ACC112 (cell line): ENCODE measurements around the gene GNB1.
A peak's percentile ranks its signal among the peaks of the same experiment; 100 is the strongest.

ENCODE experiments used
- H2AFZ ChIP-seq: fragments of 200-600 bp; sonication (generic); one replicate; pipeline ENCODE4 v1.6.0; 2017; ENCODE audit warnings: antibody characterized with exemption, low read length; ENCODE audit not compliant: unreplicated experiment
- H3K27ac ChIP-seq: fragments of 200-600 bp; sonication (generic); 2 replicates; pipeline ENCODE4 v1.5.1; 2014; ENCODE audit warnings: low read depth, mild to moderate bottlenecking, antibody characterized with exemption, low read length, moderate library complexity
- H3K27me3 ChIP-seq: fragments of 200-600 bp; sonication (generic); 2 replicates; pipeline ENCODE4 v1.6.1; 2014; ENCODE audit warnings: mild to moderate bottlenecking, antibody characterized with exemption, low read length, moderate library complexity, mixed read lengths; ENCODE audit not compliant: insufficient read depth
- H3K36me3 ChIP-seq: fragments of 200-600 bp; sonication (generic); 2 replicates; pipeline ENCODE4 v1.6.1; 2016; ENCODE audit warnings: mild to moderate bottlenecking, antibody characterized with exemption, low read length, moderate library complexity, mixed read lengths; ENCODE audit not compliant: insufficient read depth
- H3K4me1 ChIP-seq: fragments of 200-600 bp; sonication (generic); one replicate; pipeline ENCODE4 v1.6.1; 2016; ENCODE audit warnings: low read length, mixed read lengths; ENCODE audit not compliant: insufficient read depth, unreplicated experiment, control insufficient read depth
- H3K4me3 ChIP-seq: fragments of 200-600 bp; sonication (generic); 2 replicates; pipeline ENCODE4 v1.5.1; 2014; ENCODE audit warnings: mild to moderate bottlenecking, low read depth, low read length
- H3K79me2 ChIP-seq: fragments of 200-600 bp; sonication (generic); one replicate; pipeline ENCODE4 v1.6.0; 2016; ENCODE audit warnings: low read length; ENCODE audit not compliant: control insufficient read depth, unreplicated experiment, insufficient read depth

The GNB1 gene

GRCh38 chr1:1906185-1907097 is 15.6 kb upstream of the GNB1 start:
- H3K4me1 ChIP-seq = peaks cover 11% of the 10 kb centered on the region
- peak overlapping the region; percentile 32; the same call in 1 of the 2 replicates for H3K27ac ChIP-seq
- no peaks in the 10 kb centered on the region for H3K79me2 ChIP-seq
- no peaks in the 10 kb centered on the region for H3K27me3 ChIP-seq
- no peaks in the 10 kb centered on the region for H3K36me3 ChIP-seq
- no peak overlapping the region for H3K4me3 ChIP-seq
- H2AFZ ChIP-seq = no peak overlapping the region

GRCh38 chr1:1903224-1903623 is 12.3 kb upstream of the GNB1 start:
- H3K27ac ChIP-seq = no peak overlapping the region
- H2AFZ ChIP-seq = no peak overlapping the region
- H3K27me3 ChIP-seq = no peaks in the 10 kb centered on the region
- H3K4me1 ChIP-seq = peaks cover 11% of the 10 kb centered on the region
- H3K4me3 ChIP-seq = no peak overlapping the region
- H3K79me2 ChIP-seq = no peaks in the 10 kb centered on the region
- H3K36me3 ChIP-seq = no peaks in the 10 kb centered on the region

- H3K4me1 ChIP-seq = peaks cover 4% of the 10 kb centered on the region
- H3K79me2 ChIP-seq = no peaks in the 10 kb centered on the region
- no peak overlapping the region for H3K4me3 ChIP-seq
- H2AFZ ChIP-seq = no peak overlapping the region
- H3K36me3 ChIP-seq = no peaks in the 10 kb centered on the region
- no peak overlapping the region for H3K27ac ChIP-seq
- H3K27me3 ChIP-seq = no peaks in the 10 kb centered on the region
Observed at GRCh38 chr1:1901641-1902294, 10.9 kb upstream of the GNB1 start.

- H2AFZ ChIP-seq = no peak overlapping the region
- H3K27me3 ChIP-seq = no peaks in the 10 kb centered on the region
- no peak overlapping the region for H3K27ac ChIP-seq
- no peaks in the 10 kb centered on the region for H3K36me3 ChIP-seq
- H3K4me3 ChIP-seq = no peak overlapping the region
- H3K4me1 ChIP-seq = no peaks in the 10 kb centered on the region
- H3K79me2 ChIP-seq = no peaks in the 10 kb centered on the region
Observed at GRCh38 chr1:1900883-1901640, 10.2 kb upstream of the GNB1 start.

GRCh38 chr1:1899967-1900327 is 9.1 kb upstream of the GNB1 start:
- Histone ChIP-seq H3K4me1 (peaks cover under 1% of the 10 kb centered on the region), H2AFZ (no peak overlapping the region), H3K27me3 (no peaks in the 10 kb centered on the region), H3K79me2 (no peaks in the 10 kb centered on the region), H3K36me3 (no peaks in the 10 kb centered on the region), H3K27ac (no peak overlapping the region), H3K4me3 (no peak overlapping the region)

- H2AFZ ChIP-seq = no peak overlapping the region
- H3K36me3 ChIP-seq = no peaks in the 10 kb centered on the region
- H3K27ac ChIP-seq = no peak overlapping the region
- H3K79me2 ChIP-seq = no peaks in the 10 kb centered on the region
- H3K27me3 ChIP-seq = no peaks in the 10 kb centered on the region
- no peak overlapping the region for H3K4me3 ChIP-seq
- peaks cover 6% of the 10 kb centered on the region for H3K4me1 ChIP-seq
Observed at GRCh38 chr1:1899266-1899966, 8.5 kb upstream of the GNB1 start.

- no peaks in the 10 kb centered on the region for H3K79me2 ChIP-seq
- no peak overlapping the region for H2AFZ ChIP-seq
- H3K4me3 ChIP-seq = no peak overlapping the region
- no peak overlapping the region for H3K27ac ChIP-seq
- H3K27me3 ChIP-seq = no peaks in the 10 kb centered on the region
- H3K4me1 ChIP-seq = peaks cover 12% of the 10 kb centered on the region
- H3K36me3 ChIP-seq = no peaks in the 10 kb centered on the region
Observed at GRCh38 chr1:1898246-1898933, 7.5 kb upstream of the GNB1 start.

- H3K79me2 ChIP-seq = peaks cover 2% of the 10 kb centered on the region
- H3K36me3 ChIP-seq = no peaks in the 10 kb centered on the region
- H3K4me1 ChIP-seq = peaks cover 21% of the 10 kb centered on the region
- H3K27ac ChIP-seq = no peak overlapping the region
- H2AFZ ChIP-seq = no peak overlapping the region
- no peak overlapping the region for H3K4me3 ChIP-seq
- H3K27me3 ChIP-seq = no peaks in the 10 kb centered on the region
Observed at GRCh38 chr1:1895456-1896336, 4.8 kb upstream of the GNB1 start.

- H3K36me3 ChIP-seq = no peaks in the 10 kb centered on the region
- H3K4me1 ChIP-seq = peaks cover 21% of the 10 kb centered on the region
- 0 out of 2 replicates have a peak overlapping the region, but pooled peaks have one; percentile 29 for H3K4me3 ChIP-seq
- H3K27me3 ChIP-seq = no peaks in the 10 kb centered on the region
- H3K79me2 ChIP-seq = peaks cover 8% of the 10 kb centered on the region
- H2AFZ ChIP-seq = no peak overlapping the region
- no peak overlapping the region for H3K27ac ChIP-seq
Observed at GRCh38 chr1:1895060-1895418, 4.2 kb upstream of the GNB1 start.
